HepG2 (cell line): ENCODE data around the gene P2RY11. TPM values are rescaled to one million over a fixed set of nuclear protein-coding genes. Genes with fewer than 3 reads are reported as not detected.

Experiments used
- CBX2 ChIP-seq, 2 experiments: fragments of 200-600 bp in 1 of 2; sonication (generic); formaldehyde crosslinking in 1 of 2; IDR thresholded peaks; 2 replicates each; pipeline versions ENCODE4 v1.7.0 to v1.8.1; 2018 to 2022; ENCODE audit warnings: low read depth in 2 of 2, low read length in 1 of 2, mild to moderate bottlenecking in 1 of 2, missing genetic modification reagents in 1 of 2
- EHMT2 ChIP-seq: fragments of 200-600 bp; sonication (generic); IDR thresholded peaks from 2 replicates; pipeline ENCODE4 v1.7.0; 2017; ENCODE audit warnings: antibody characterized with exemption, low read depth, low read length, borderline replicate concordance
- KDM4B ChIP-seq: sonication (generic); formaldehyde crosslinking; IDR thresholded peaks from 2 replicates; pipeline ENCODE4 v1.4.0; 2020; ENCODE audit warnings: missing genetic modification reagents
- MATR3 ChIP-seq: sonication (generic); formaldehyde crosslinking; IDR thresholded peaks from 2 replicates; pipeline ENCODE4 v1.4.0; 2020; ENCODE audit warnings: missing genetic modification reagents
- SMARCC2 ChIP-seq: fragments of 450-650 bp; IDR thresholded peaks from 2 replicates; pipeline ENCODE4 v1.6.1; 2017; ENCODE audit warnings: antibody characterized with exemption, mild to moderate bottlenecking
- TEAD2 ChIP-seq: sonication (generic); formaldehyde crosslinking; IDR thresholded peaks from 2 replicates; pipeline ENCODE4 v1.9.0; 2021; ENCODE audit warnings: missing genetic modification reagents
- ZMYM3 ChIP-seq: sonication (generic); formaldehyde crosslinking; IDR thresholded peaks from 2 replicates; pipeline ENCODE4 v1.5.1; 2020; ENCODE audit warnings: mild to moderate bottlenecking, missing genetic modification reagents
- ZNF367 ChIP-seq: sonication (generic); formaldehyde crosslinking; IDR thresholded peaks from 2 replicates; pipeline ENCODE4 v1.4.0; 2020; ENCODE audit warnings: missing genetic modification reagents, borderline replicate concordance
- ZNF431 ChIP-seq: sonication (generic); formaldehyde crosslinking; IDR thresholded peaks from 2 replicates; pipeline ENCODE4 v1.9.0; 2022; ENCODE audit warnings: missing genetic modification reagents, low read depth, mild to moderate bottlenecking, borderline replicate concordance
- ZNF501 ChIP-seq: sonication (generic); formaldehyde crosslinking; IDR thresholded peaks from 2 replicates; pipeline ENCODE4 v1.5.1; 2020; ENCODE audit warnings: mild to moderate bottlenecking, moderate library complexity, missing genetic modification reagents
- ZNF768 ChIP-seq: sonication (generic); formaldehyde crosslinking; IDR thresholded peaks from 2 replicates; pipeline ENCODE4 v1.4.0; 2020; ENCODE audit warnings: missing genetic modification reagents
- polyA plus RNA-seq, 8 experiments: library from polyadenylated mRNA; depleted of rRNA in 3 of 8; stranded (reverse) in 7 of 8; unstranded in 1 of 8; fragments of >200 nt; fragmentation: Illumina TruSeq in 4 of 8; extraction: Trizol in 4 of 8; gene quantifications; 2 replicates each; pipeline versions ENCODE4 v1.2.1 to v1.2.3, GENCODE V29; 2011 to 2016; ENCODE audit warnings: low read depth in 4 of 8, missing spikeins in 1 of 8, mixed read lengths in 1 of 8; ENCODE audit not compliant: insufficient read depth in 1 of 8
- total RNA-seq, 5 experiments: library from RNA; depleted of rRNA; stranded (reverse); fragments of >200 nt; fragmentation: Illumina TruSeq; extraction: Trizol; gene quantifications; 2 replicates each; pipeline ENCODE4 v1.2.3, GENCODE V29; 2016; ENCODE audit warnings: low read depth in 1 of 5
- TF ChIP-seq, protein P1 (sequence below): sonication (generic); formaldehyde crosslinking; IDR thresholded peaks from 2 replicates; pipeline ENCODE4 v1.8.0; 2022; ENCODE audit warnings: missing genetic modification reagents, mild to moderate bottlenecking, moderate library complexity, borderline replicate concordance
- TF ChIP-seq, protein P2 (sequence below): sonication (generic); formaldehyde crosslinking; IDR thresholded peaks from 2 replicates; pipeline ENCODE4 v1.4.0; 2020; ENCODE audit warnings: missing genetic modification reagents
- TF ChIP-seq, protein P3 (sequence below): sonication (generic); formaldehyde crosslinking; IDR thresholded peaks from 2 replicates; pipeline ENCODE4 v1.5.0; 2020; ENCODE audit warnings: missing genetic modification reagents
- TF ChIP-seq, protein P4 (sequence below): sonication (generic); formaldehyde crosslinking; IDR thresholded peaks from 2 replicates; pipeline ENCODE4 v1.4.0; 2020; ENCODE audit warnings: mild to moderate bottlenecking, low read depth, missing genetic modification reagents
- TF ChIP-seq, protein P5 (sequence below): sonication (generic); formaldehyde crosslinking; IDR thresholded peaks from 2 replicates; pipeline ENCODE4 v1.5.1; 2020; ENCODE audit warnings: mild to moderate bottlenecking, moderate library complexity, missing genetic modification reagents
- TF ChIP-seq, protein P6 (sequence below): sonication (generic); formaldehyde crosslinking; IDR thresholded peaks from 2 replicates; pipeline ENCODE4; 2020; ENCODE audit warnings: missing genetic modification reagents, mild to moderate bottlenecking, borderline replicate concordance

Gene P2RY11
- total and polyA plus RNA-seq, 2 of the 13 experiments (the other 11 are each of a cell fraction or from before 2014, with no cell fraction given) = 4.0 to 7.8 TPM

DNA sequence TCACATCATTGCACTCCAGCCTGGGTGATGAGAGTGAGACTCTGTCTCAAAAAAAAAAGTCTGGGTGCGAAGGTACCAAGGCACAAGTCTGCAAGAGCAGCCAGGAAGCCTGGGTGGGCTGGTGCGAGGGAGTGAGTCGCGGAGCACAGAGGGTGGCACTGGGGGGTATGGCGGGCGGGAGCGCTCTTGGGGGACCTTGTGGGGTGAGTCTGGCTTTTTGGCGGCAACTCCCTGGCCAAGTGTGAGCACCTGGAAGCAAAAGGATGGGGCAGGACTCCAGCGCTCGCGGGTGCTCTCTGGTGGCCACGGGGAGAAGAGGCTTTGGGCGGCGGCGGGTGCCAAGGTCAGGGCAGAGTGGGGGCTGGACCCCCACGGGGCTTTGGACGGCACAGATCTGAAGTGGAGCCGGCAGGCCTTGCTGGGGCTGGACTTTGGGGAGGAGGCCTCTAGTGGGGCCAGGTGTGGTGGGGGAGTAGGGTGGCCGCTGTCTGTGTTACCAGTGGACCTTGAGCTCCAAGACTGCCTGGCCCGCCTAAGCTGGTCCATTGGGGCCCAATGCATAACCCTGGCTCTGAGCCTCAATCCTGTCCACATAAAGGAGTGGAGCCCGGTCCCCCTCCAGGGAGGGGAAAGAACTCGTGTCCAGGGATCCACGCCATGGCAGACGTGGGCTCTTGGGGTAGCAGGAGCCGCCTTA, 1.6 kb downstream of the P2RY11 start (continued):
- TF ChIP-seq, protein P1, sequence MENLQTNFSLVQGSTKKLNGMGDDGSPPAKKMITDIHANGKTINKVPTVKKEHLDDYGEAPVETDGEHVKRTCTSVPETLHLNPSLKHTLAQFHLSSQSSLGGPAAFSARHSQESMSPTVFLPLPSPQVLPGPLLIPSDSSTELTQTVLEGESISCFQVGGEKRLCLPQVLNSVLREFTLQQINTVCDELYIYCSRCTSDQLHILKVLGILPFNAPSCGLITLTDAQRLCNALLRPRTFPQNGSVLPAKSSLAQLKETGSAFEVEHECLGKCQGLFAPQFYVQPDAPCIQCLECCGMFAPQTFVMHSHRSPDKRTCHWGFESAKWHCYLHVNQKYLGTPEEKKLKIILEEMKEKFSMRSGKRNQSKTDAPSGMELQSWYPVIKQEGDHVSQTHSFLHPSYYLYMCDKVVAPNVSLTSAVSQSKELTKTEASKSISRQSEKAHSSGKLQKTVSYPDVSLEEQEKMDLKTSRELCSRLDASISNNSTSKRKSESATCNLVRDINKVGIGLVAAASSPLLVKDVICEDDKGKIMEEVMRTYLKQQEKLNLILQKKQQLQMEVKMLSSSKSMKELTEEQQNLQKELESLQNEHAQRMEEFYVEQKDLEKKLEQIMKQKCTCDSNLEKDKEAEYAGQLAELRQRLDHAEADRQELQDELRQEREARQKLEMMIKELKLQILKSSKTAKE (CRISPR knock-in tag) = no peak
- TF ChIP-seq ZNF431 (CRISPR knock-in tag) = no peak
- TF ChIP-seq EHMT2 = no peak
- TF ChIP-seq SMARCC2 = no peak
- TF ChIP-seq, protein P2, sequence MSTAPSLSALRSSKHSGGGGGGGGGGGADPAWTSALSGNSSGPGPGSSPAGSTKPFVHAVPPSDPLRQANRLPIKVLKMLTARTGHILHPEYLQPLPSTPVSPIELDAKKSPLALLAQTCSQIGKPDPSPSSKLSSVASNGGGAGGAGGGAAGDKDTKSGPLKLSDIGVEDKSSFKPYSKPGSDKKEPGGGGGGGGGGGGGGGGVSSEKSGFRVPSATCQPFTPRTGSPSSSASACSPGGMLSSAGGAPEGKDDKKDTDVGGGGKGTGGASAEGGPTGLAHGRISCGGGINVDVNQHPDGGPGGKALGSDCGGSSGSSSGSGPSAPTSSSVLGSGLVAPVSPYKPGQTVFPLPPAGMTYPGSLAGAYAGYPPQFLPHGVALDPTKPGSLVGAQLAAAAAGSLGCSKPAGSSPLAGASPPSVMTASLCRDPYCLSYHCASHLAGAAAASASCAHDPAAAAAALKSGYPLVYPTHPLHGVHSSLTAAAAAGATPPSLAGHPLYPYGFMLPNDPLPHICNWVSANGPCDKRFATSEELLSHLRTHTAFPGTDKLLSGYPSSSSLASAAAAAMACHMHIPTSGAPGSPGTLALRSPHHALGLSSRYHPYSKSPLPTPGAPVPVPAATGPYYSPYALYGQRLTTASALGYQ (CRISPR knock-in tag) = no peak
- TF ChIP-seq KDM4B = no peak
- no peak for TF ChIP-seq CBX2 (IDR thresholded peaks at IDR 0.05; ENCODE audit: low read depth, low read length)
- no peak for TF ChIP-seq CBX2 (CRISPR knock-in tag; IDR thresholded peaks at IDR 0.05; ENCODE audit: low read depth)
- TF ChIP-seq TEAD2 (CRISPR knock-in tag) = no peak
- TF ChIP-seq, protein P3, sequence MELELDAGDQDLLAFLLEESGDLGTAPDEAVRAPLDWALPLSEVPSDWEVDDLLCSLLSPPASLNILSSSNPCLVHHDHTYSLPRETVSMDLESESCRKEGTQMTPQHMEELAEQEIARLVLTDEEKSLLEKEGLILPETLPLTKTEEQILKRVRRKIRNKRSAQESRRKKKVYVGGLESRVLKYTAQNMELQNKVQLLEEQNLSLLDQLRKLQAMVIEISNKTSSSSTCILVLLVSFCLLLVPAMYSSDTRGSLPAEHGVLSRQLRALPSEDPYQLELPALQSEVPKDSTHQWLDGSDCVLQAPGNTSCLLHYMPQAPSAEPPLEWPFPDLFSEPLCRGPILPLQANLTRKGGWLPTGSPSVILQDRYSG = no peak
- TF ChIP-seq ZNF768 (CRISPR knock-in tag) = no peak
- TF ChIP-seq, protein P4, sequence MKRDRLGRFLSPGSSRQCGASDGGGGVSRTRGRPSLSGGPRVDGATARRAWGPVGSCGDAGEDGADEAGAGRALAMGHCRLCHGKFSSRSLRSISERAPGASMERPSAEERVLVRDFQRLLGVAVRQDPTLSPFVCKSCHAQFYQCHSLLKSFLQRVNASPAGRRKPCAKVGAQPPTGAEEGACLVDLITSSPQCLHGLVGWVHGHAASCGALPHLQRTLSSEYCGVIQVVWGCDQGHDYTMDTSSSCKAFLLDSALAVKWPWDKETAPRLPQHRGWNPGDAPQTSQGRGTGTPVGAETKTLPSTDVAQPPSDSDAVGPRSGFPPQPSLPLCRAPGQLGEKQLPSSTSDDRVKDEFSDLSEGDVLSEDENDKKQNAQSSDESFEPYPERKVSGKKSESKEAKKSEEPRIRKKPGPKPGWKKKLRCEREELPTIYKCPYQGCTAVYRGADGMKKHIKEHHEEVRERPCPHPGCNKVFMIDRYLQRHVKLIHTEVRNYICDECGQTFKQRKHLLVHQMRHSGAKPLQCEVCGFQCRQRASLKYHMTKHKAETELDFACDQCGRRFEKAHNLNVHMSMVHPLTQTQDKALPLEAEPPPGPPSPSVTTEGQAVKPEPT (CRISPR knock-in tag) = no peak
- TF ChIP-seq ZNF367 (CRISPR knock-in tag) = no peak
- TF ChIP-seq, protein P5, sequence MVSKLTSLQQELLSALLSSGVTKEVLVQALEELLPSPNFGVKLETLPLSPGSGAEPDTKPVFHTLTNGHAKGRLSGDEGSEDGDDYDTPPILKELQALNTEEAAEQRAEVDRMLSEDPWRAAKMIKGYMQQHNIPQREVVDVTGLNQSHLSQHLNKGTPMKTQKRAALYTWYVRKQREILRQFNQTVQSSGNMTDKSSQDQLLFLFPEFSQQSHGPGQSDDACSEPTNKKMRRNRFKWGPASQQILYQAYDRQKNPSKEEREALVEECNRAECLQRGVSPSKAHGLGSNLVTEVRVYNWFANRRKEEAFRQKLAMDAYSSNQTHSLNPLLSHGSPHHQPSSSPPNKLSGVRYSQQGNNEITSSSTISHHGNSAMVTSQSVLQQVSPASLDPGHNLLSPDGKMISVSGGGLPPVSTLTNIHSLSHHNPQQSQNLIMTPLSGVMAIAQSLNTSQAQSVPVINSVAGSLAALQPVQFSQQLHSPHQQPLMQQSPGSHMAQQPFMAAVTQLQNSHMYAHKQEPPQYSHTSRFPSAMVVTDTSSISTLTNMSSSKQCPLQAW (CRISPR knock-in tag) = no peak
- TF ChIP-seq ZMYM3 = no peak
- TF ChIP-seq ZNF501 (CRISPR knock-in tag) = 0 out of 2 replicates have a peak, but pooled peaks have one; percentile 12
- TF ChIP-seq, protein P6, sequence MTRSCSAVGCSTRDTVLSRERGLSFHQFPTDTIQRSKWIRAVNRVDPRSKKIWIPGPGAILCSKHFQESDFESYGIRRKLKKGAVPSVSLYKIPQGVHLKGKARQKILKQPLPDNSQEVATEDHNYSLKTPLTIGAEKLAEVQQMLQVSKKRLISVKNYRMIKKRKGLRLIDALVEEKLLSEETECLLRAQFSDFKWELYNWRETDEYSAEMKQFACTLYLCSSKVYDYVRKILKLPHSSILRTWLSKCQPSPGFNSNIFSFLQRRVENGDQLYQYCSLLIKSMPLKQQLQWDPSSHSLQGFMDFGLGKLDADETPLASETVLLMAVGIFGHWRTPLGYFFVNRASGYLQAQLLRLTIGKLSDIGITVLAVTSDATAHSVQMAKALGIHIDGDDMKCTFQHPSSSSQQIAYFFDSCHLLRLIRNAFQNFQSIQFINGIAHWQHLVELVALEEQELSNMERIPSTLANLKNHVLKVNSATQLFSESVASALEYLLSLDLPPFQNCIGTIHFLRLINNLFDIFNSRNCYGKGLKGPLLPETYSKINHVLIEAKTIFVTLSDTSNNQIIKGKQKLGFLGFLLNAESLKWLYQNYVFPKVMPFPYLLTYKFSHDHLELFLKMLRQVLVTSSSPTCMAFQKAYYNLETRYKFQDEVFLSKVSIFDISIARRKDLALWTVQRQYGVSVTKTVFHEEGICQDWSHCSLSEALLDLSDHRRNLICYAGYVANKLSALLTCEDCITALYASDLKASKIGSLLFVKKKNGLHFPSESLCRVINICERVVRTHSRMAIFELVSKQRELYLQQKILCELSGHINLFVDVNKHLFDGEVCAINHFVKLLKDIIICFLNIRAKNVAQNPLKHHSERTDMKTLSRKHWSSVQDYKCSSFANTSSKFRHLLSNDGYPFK = 0 out of 2 replicates have a peak, but pooled peaks have one; percentile 28
- no peak for TF ChIP-seq MATR3 (CRISPR knock-in tag)
